Fibroblast of pulmonary artery (primary cell): ENCODE results near the gene TRPC3.
"Not testable (repeated sequence)": the region's sequence is repeated elsewhere in the genome, so short reads cannot be mapped to it uniquely, and the experiment has no call there.

Experiments
- DNase-seq: peaks from one replicate; pipeline ENCODE4 v3.0.0-alpha.2; 2010; ENCODE audit warnings: low read depth
- H3K4me3 ChIP-seq: replicated peaks from 2 replicates; pipeline ENCODE4 v1.5.1; 2011; ENCODE audit warnings: low read depth, mild to moderate bottlenecking, control low read depth, low read length, moderate library complexity
- CTCF ChIP-seq: IDR thresholded peaks from 2 replicates; pipeline ENCODE4 v1.5.1; 2011; ENCODE audit warnings: mild to moderate bottlenecking, control low read depth, low read length, inconsistent platforms; ENCODE audit errors: missing control alignments

The TRPC3 gene

DNA sequence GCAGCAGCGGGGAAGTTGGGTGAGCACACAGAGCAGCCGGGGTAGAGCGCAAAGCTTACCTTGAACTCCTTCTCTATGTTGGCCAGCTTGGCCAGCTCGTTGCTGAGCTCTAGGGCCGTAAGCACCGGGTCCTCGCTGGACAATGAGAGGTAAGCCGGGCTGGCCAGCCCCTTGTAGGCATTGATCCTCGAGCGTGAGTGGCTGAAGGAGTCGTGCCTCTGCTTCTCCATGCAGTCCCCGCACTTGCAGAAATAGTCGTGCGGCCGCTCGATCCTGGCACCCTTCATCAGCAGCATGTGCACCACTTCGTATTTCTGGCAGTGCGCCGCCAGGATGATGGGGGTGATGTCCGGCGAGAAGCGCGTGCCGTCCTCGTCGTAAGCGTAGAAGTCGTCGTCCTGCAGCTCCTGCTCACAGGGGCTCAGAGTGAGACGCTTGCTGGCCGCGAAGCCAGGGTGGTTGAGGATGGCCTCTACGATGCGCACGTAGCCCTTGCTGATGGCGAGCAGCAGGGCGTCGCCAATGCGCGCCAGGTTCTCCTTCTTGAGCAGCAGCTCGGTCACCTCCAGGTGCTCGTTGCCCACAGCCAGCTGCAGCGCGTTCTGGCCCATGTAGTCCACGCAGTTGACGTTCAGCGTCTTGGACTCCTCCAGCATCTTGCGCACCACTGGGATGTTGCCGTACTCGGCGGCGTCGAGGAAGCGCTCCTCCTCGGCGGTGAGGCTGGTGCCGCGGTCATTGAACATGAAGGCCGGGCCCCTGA, 19.5 kb downstream of the TRPC3 start:
- no peak for TF ChIP-seq CTCF
- no peak overlapping the region for H3K4me3 ChIP-seq
- DNase-seq = no peak

GRCh38 chr4:121930304-121930703, 21.6 kb downstream of the TRPC3 start:
- no peak overlapping the region for H3K4me3 ChIP-seq
- TF ChIP-seq CTCF = no peak
- no peak for DNase-seq

- TF ChIP-seq CTCF = no peak
- no peak overlapping the region for H3K4me3 ChIP-seq
- DNase-seq = no peak
Measured at GRCh38 chr4:121927948-121928347, 23.9 kb downstream of the TRPC3 start.

- not testable (repeated sequence) for H3K4me3 ChIP-seq, DNase-seq
Measured at GRCh38 chr4:121926490-121926889, 25.4 kb downstream of the TRPC3 start.

GRCh38 chr4:121923306-121923705, 28.6 kb downstream of the TRPC3 start:
- TF ChIP-seq CTCF = no peak
- no peak overlapping the region for H3K4me3 ChIP-seq
- no peak for DNase-seq

GRCh38 chr4:121913667-121914066, 38.2 kb downstream of the TRPC3 start:
- no peak for DNase-seq
- TF ChIP-seq CTCF = no peak
- H3K4me3 ChIP-seq = no peak overlapping the region

GRCh38 chr4:121908346-121908745, 43.5 kb downstream of the TRPC3 start:
- no peak overlapping the region for H3K4me3 ChIP-seq
- DNase-seq = no peak
- no peak for TF ChIP-seq CTCF
